GM18508 (cell line): Measurements from ENCODE around the gene HUNK.

Source experiments
- ATAC-seq: cut with Tn5 transposase; IDR thresholded peaks from one replicate; pipeline ENCODE4 v1.9.1; 2021; ENCODE audit warnings: moderate number of reproducible peaks; ENCODE audit not compliant: insufficient read depth, unreplicated experiment

Gene HUNK

GRCh38 chr21:31991356-31992331 lies 118.8 kb downstream of the HUNK start:
- no peak for ATAC-seq

GRCh38 chr21:31992391-31992790 lies 119.6 kb downstream of the HUNK start:
- no peak for ATAC-seq

- no peak for ATAC-seq
Measured at GRCh38 chr21:31993826-31994825, 121.3 kb downstream of the HUNK start.

GRCh38 chr21:31997191-31997590 lies 124.4 kb downstream of the HUNK start:
- ATAC-seq, result no peak

- no peak for ATAC-seq
Measured at GRCh38 chr21:31999810-32000468, 127.1 kb downstream of the HUNK start.

GRCh38 chr21:32001390-32001789 lies 128.6 kb downstream of the HUNK start:
- no peak for ATAC-seq

- ATAC-seq, result no peak
Measured at GRCh38 chr21:32003411-32003810, 130.6 kb downstream of the HUNK start.

GRCh38 chr21:32004291-32004690 lies 131.5 kb downstream of the HUNK start:
- ATAC-seq, result no peak

- no peak for ATAC-seq
Measured at GRCh38 chr21:32007456-32007855, 134.6 kb downstream of the HUNK start.

- no peak for ATAC-seq
Measured at GRCh38 chr21:32008714-32009113, 135.9 kb downstream of the HUNK start.

GRCh38 chr21:32009263-32009662 lies 136.4 kb downstream of the HUNK start:
- ATAC-seq, result no peak

GRCh38 chr21:32015461-32016139 lies 142.8 kb downstream of the HUNK start:
- no peak for ATAC-seq

- ATAC-seq, result no peak
Measured at GRCh38 chr21:32018381-32018780, 145.6 kb downstream of the HUNK start.

- no peak for ATAC-seq
Measured at GRCh38 chr21:32020564-32020963, 147.7 kb downstream of the HUNK start.

GRCh38 chr21:32021319-32021994 lies 148.6 kb downstream of the HUNK start:
- ATAC-seq, result no peak

GRCh38 chr21:32022146-32022545 lies 149.3 kb downstream of the HUNK start:
- no peak for ATAC-seq

- ATAC-seq, result no peak
Measured at GRCh38 chr21:32030146-32030652, 157.4 kb downstream of the HUNK start.

GRCh38 chr21:32034850-32035249 lies 162.0 kb downstream of the HUNK start:
- no peak for ATAC-seq

GRCh38 chr21:32035617-32036016 lies 162.8 kb downstream of the HUNK start:
- no peak for ATAC-seq
